MCF 10A (cell line): ENCODE measurements around the gene FMOD. TPM values are rescaled to one million over a fixed set of nuclear protein-coding genes. Genes with fewer than 3 reads are reported as not detected.

ENCODE experiments used
- BruUV-seq: library from RNA; stranded (reverse); fragments of 400-500 nt; replicated peaks from 2 replicates; lab custom pipeline; 2021; lab: Mats Ljungman, UMichigan
- CTCF ChIA-PET: fragments of 300-600 bp; sonication (Branson Sonifier 250); formaldehyde crosslinking; extraction: SDS; loops from one replicate; lab custom pipeline; 2021; ENCODE audit warnings: antibody characterized with exemption, inconsistent platforms; lab: Yijun Ruan, JAX
- POLR2A ChIA-PET: fragments of 300-600, 350-650 bp; sonication (Branson Sonifier 250); formaldehyde crosslinking; extraction: SDS; loops from one replicate; lab custom pipeline; 2020; ENCODE audit warnings: antibody characterized with exemption, inconsistent platforms; lab: Yijun Ruan, JAX
- DNase-seq: peaks from one replicate; pipeline ENCODE4 v3.0.0-alpha.2; 2018; ENCODE audit not compliant: unreplicated experiment
- H3K27ac Mint-ChIP-seq: one replicate; pipeline ENCODE4 v1.8.0; 2022; ENCODE audit warnings: mild to moderate bottlenecking, low read depth, mixed read lengths; ENCODE audit not compliant: unreplicated experiment
- H3K27me3 Mint-ChIP-seq: one replicate; pipeline ENCODE4 v1.8.0; 2022; ENCODE audit warnings: mixed read lengths; ENCODE audit not compliant: insufficient read depth, unreplicated experiment
- H3K36me3 Mint-ChIP-seq: one replicate; pipeline ENCODE4 v1.8.0; 2022; ENCODE audit warnings: mild to moderate bottlenecking, moderate library complexity, mixed read lengths; ENCODE audit not compliant: insufficient read depth, unreplicated experiment
- H3K4me1 Mint-ChIP-seq: one replicate; pipeline ENCODE4 v1.8.0; 2022; ENCODE audit warnings: mixed read lengths; ENCODE audit not compliant: insufficient read depth, unreplicated experiment
- H3K4me3 Mint-ChIP-seq: one replicate; pipeline ENCODE4 v1.8.0; 2022; ENCODE audit warnings: mild to moderate bottlenecking, moderate library complexity, mixed read lengths; ENCODE audit not compliant: unreplicated experiment
- H3K9me3 Mint-ChIP-seq: one replicate; pipeline ENCODE4 v1.8.0; 2022; ENCODE audit warnings: mixed read lengths; ENCODE audit not compliant: unreplicated experiment
- intact Hi-C: fragments of 100-400 bp; cut with micrococcal nuclease; formaldehyde crosslinking; loops from 2 replicates; pipeline ENCODE4 v1.14.1; 2022
- total RNA-seq: library from RNA; stranded (reverse); gene quantifications from 2 replicates; pipeline ENCODE4 v1.2.3, GENCODE V29; 2022
- TF ChIP-seq, protein P1 (sequence below): fragments of 200-600 bp; IDR thresholded peaks from one replicate; pipeline ENCODE4 v1.8.0; 2022; ENCODE audit warnings: antibody characterized with exemption, mild to moderate bottlenecking; ENCODE audit not compliant: unreplicated experiment

Gene FMOD
- total RNA-seq, 1 experiment from 2014 or later = not detected

DNA sequence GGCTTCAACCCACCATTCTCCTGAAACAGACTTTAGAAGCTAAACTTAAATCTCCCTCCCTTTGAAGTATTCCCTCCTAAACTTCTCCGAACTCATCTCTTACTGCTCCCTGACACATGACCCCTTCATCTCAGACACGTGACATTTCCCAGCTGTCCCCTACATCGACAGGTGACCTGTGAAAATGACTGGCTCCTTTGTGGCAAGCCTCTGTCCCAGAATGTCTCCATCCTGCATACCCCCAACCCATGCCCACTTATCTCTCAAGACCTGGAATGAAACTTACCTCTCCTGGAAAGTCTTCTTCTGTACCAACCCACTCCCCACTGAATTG, 4.2 kb downstream of the FMOD start:
- no TSS peak for BruUV-seq
- POLR2A ChIA-PET = interaction anchor here (0.6 to 1.1 kb wide), 2 partner anchors 41 to 280 kb away, joined by 4 to 5 read pairs; partner anchors contain the start of gene ATP2B4

DNA sequence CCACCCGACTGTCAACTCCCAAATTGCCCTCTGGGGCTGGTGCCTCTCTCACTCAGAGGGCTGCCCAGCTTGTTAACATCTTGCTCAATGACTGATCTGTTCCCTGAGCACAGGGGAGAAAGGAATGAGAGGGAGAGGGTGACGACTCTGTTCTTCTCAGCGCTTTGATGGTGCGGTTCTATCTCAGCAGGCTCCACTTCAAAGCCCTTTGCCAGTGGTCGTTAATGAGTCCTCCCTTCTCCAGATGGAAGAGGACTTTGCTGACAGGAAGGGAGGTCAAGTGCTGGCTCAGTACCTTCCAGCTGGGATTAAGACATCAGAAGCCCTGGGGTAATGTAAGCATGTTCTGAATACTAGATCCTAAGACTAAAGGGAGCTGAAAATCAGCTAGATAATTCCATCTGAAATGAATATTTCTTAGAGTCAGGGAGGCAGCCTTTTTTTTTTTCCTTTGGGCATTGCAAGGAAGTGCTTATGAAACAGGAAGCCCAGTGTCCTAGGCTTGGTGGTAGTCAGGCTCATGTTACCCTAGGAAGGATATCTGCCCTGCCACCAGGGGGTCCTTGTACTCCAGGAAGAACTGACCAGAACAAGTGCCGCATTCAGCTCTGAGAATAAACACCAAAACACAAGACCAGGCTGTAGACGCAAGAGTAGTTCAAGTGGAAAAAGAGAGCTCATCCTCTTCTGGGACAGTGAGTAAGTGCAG, 4.7 kb downstream of the FMOD start:
- Mint-ChIP-seq H3K27me3 (peaks cover 94% of the 10 kb centered on the region), H3K9me3 (no peaks in the 10 kb centered on the region), H3K27ac (no peak overlapping the region), H3K4me3 (no peak overlapping the region), H3K36me3 (no peaks in the 10 kb centered on the region), H3K4me1 (no peaks in the 10 kb centered on the region)
- intact Hi-C loops = no loop called here
- TF ChIP-seq, protein P1, sequence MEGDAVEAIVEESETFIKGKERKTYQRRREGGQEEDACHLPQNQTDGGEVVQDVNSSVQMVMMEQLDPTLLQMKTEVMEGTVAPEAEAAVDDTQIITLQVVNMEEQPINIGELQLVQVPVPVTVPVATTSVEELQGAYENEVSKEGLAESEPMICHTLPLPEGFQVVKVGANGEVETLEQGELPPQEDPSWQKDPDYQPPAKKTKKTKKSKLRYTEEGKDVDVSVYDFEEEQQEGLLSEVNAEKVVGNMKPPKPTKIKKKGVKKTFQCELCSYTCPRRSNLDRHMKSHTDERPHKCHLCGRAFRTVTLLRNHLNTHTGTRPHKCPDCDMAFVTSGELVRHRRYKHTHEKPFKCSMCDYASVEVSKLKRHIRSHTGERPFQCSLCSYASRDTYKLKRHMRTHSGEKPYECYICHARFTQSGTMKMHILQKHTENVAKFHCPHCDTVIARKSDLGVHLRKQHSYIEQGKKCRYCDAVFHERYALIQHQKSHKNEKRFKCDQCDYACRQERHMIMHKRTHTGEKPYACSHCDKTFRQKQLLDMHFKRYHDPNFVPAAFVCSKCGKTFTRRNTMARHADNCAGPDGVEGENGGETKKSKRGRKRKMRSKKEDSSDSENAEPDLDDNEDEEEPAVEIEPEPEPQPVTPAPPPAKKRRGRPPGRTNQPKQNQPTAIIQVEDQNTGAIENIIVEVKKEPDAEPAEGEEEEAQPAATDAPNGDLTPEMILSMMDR = no peak
- no TSS peak for BruUV-seq
- ChIA-PET CTCF (interaction anchor here (0.6 to 20.2 kb wide), 13 partner anchors 8 to 356 kb away, joined by 3 to 981 read pairs (median 4); partner anchors contain the start of genes FMOD, OPTC and PRELP), POLR2A (interaction anchor here (0.6 to 1.1 kb wide), 2 partner anchors 42 to 280 kb away, joined by 4 to 5 read pairs; partner anchors contain the start of gene ATP2B4)
- no peak for DNase-seq

More for the DNA sequence above, 4.2 kb downstream of the FMOD start:
- Mint-ChIP-seq H3K36me3 (no peaks in the 10 kb centered on the region), H3K4me1 (no peaks in the 10 kb centered on the region), H3K27ac (no peak overlapping the region), H3K9me3 (no peaks in the 10 kb centered on the region), H3K4me3 (no peak overlapping the region), H3K27me3 (peaks cover 94% of the 10 kb centered on the region)
- CTCF ChIA-PET = interaction anchor here (0.6 to 20.2 kb wide), 13 partner anchors 9 to 356 kb away, joined by 3 to 981 read pairs (median 3); partner anchors contain the start of genes FMOD, OPTC and PRELP
- TF ChIP-seq, protein P1 = no peak
- intact Hi-C loops = no loop called here
- DNase-seq = no peak

DNA sequence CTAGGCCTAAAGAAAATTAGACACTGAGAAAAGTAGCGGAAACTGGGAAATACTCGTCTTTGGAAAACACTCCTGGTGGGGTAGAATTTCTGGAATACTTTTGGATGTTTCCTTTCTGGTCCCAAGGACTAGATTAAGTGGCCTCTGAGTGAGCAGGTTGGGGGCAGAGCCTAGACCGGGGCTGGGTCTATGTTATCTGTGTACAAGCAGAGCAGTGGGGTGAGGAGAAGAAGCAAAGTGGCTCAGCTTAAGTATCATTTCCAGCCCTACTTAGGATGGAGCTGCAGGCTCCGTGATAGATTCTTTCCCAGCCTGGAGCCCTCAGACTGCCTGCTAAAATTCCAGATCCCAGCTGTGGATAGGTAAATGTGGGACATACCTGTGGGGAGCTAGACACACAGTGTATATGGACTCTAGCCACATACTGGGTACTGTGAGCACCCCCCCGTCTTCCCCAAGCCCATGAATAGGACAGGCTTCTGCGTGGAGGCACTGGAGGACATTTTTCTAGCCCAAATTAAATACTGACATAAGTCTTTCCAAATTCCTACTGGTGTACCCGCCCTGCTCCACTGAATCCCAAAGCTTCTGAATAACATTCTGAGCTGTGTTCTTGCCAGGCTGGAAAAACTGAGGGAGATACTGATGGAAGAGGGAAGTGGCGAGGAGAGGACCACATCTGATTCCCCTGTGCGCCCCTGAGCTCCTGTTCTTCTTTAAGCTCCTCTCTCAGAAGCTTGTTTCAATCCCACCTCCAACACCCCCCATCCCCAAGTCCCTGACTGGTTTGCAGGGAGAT, 6.8 kb downstream of the FMOD start:
- intact Hi-C loops = loop anchor here (5.0 kb wide), 1 partner anchor 783 kb away; no protein-coding TSS in a partner anchor
- Mint-ChIP-seq H3K4me1 (no peaks in the 10 kb centered on the region), H3K27me3 (peaks cover 95% of the 10 kb centered on the region), H3K4me3 (no peak overlapping the region), H3K36me3 (no peaks in the 10 kb centered on the region), H3K9me3 (no peaks in the 10 kb centered on the region), H3K27ac (no peak overlapping the region)
- DNase-seq = no peak
- CTCF ChIA-PET = interaction anchor here (0.5 to 20.2 kb wide), 33 partner anchors 11 to 909 kb away, joined by 3 to 981 read pairs (median 4); partner anchors contain the start of genes BTG2, FMOD, OPTC and PRELP
- TF ChIP-seq, protein P1 = no peak
- BruUV-seq = no TSS peak
- POLR2A ChIA-PET = interaction anchor here (1.6 kb wide), 1 partner anchor 15 kb away, joined by 7 read pairs; no protein-coding TSS in a partner anchor
